GM19193 (cell line): ENCODE measurements around the gene TACO1.
A peak's percentile ranks its signal among the peaks of the same experiment; 100 is the strongest.

Experiments
- POLR2A ChIP-seq: IDR thresholded peaks from 4 replicates; pipeline ENCODE4 v1.6.1; 2011; ENCODE audit not compliant: insufficient read depth, insufficient read length; ENCODE audit errors: extremely low read depth

TACO1 gene

DNA sequence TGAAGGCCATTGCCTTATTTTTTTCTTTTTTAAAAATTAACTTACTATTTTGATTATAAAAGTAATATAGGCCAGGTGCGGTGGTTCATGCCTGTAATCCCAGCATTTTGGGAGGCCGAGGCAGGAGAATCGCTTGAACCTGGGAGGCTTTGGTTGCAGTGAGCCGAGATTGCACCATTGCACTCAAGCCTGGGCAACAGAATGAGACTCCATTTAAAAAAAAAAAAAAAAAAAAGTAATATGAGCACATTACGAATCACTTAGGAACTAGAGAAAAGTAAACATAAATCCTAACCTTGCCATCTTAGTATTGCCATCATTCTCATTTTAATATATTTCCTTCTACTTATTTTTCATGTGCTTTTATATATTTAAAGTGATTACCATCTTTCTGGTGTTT lies 12.9 kb upstream of the TACO1 start:
- no peak for TF ChIP-seq POLR2A

DNA sequence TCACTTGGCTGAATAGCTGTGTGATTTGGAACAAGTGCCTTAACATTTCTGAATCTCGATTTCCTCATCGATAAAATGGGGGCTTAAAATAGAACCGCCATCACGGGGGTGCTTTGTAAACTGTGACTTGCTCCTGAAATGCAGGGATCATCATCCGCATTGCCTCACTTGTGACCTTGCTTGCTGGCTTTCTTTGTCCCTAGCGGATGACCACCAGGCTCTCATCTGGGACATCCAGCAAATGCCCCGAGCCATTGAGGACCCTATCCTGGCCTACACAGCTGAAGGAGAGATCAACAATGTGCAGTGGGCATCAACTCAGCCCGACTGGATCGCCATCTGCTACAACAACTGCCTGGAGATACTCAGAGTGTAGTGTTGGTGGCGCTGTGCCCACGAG lies 11.9 kb upstream of the TACO1 start:
- no peak for TF ChIP-seq POLR2A

DNA sequence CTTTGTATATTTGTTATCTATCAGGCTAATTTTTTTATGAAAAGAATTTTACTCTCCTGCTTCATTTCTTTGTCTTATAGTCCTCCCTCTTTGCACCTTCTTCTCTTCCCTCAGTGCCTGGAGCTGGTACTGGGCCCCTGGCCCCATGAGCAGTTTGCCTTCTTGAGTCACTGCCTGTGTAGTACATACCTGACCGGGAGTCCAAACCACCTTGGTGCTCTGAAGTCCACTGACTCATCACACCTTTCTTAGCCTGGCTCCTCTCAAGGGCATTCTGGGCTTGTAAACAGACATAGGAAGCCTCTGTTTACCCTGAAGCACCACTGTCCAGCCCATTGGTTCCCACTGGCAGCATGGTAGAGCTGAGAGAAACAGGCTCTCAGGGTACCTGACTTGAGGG lies 11.0 kb upstream of the TACO1 start:
- TF ChIP-seq POLR2A, result no peak

DNA sequence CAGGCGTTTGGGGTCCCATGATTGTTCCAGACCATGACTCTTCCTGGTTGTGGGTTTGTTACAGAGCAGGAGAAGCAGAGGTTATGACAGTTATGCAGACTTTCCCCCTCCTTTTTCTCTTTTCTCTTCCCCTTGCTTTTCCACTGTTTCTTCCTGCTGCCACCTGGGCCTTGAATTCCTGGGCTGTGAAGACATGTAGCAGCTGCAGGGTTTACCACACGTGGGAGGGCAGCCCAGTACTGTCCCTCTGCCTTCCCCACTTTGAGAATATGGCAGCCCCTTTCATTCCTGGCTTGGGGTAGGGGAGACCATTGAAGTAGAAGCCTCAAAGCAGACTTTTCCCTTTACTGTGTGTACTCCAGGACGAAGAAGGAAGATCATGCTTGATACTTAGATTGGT lies 7.9 kb upstream of the TACO1 start:
- TF ChIP-seq POLR2A, result no peak

DNA sequence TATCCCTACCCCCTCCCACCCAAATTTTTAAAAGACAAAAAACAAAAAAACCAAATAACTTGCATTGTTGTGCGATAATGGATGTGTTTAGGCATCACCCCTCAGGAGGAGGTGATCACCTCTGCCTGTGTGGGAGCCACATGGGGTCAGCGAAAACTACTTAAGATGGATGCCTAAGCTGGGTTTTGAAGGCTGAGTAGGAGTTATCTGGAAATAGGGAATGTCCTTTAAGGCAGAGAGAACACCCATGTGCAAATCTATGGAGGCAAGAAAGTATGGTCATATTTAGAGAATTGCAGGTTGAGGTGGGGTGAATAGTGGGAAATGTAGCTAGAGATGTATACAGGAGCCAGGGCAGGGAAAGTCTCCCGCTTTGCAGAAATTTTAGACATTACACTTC lies 5.6 kb upstream of the TACO1 start:
- TF ChIP-seq POLR2A, result no peak

DNA sequence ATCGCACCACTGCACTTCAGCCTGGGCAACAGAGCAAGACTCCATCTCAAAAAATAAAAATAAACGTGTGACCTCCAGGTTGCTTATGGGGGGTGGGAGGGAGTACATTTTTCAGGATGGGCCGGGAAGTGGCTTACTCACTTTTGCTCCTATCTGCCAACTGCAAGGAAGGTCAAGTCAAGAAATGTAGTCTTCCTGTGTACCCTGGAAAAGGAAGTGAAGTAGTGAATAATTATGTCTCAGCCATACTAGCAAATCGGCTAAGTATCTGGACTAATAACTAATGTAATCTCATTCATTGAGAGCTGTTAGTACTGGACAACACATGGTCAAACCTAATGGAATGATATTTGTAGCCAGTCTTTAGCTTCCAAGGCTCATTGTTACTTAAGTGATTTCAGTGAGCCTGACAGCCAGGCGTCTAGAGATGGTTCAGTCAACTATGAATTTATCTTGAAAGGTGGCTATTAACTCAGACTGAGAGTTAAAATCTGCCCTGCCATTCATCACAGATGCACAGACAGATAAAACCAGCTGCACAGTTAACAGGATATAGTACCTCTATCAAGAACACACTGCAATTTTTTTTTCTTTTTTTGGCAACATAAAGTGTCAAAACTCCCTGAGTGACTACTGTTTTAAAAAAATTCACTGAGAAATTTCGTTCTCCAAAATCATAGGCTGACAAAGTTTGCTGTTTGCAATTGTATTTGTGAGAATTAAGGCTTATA lies 3.7 kb upstream of the TACO1 start:
- no peak for TF ChIP-seq POLR2A

DNA sequence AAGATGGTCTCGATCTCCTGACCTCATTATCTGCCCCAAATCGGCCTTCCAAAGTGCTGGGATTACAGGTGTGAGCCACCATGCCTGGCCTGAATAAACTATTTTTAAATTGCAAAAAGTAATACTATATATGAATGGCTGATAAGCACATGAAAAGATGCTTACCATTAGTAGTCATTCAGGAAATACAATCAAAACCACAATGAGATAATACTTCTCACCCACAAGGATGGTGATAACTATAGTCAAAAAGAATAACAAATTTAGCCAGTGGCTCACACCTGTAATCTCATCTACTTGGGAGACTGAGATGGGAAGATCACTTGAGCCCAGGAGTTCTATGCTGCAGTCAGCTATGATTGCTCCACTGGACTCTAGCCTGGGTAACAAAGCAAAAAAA lies 2.4 kb upstream of the TACO1 start:
- TF ChIP-seq POLR2A, result no peak

DNA sequence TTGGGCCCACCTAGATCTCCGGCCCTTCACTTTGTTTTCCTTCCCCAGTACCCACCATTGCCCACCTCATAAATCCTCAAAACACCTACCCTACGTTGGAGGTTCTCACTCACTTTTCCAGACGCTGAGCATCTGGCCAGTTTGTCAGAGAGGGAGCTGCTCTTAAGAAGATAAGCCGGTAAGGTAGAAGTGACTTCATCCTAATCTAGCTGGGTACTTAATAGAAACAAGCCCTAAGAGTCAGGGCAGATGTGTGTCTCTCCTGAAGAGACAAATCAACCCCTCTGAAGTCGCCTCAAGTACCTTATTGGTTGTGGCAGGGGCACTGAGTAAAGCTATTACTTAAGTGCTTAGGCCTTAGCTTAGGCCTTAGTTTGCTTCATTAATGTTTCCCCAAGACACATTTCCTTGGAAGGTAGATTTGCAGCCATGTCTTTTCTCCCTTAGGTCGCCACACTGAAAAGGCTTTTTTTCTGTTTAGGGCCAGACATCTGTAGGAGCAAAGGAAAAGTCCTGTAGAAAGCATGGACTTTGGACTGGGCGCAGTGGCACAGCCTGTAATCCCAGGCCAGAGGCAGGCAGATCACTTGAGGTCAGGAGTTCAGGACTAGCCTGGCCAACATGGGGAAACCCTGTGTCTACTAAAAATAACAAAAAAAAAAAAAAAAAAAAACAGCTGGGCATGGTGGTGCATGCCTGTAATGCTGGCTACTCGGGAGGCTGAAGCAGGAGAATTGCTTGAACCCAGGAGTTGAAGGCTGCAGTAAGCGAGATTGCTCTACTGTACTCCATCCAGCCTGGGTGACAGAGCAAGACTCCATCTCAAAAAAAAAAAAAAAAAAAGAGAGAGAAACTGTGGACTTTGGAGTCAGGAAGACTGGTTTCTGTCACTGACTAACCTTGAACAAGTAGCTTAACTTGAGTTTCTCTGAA lies 1.0 kb downstream of the TACO1 start:
- no peak for TF ChIP-seq POLR2A

DNA sequence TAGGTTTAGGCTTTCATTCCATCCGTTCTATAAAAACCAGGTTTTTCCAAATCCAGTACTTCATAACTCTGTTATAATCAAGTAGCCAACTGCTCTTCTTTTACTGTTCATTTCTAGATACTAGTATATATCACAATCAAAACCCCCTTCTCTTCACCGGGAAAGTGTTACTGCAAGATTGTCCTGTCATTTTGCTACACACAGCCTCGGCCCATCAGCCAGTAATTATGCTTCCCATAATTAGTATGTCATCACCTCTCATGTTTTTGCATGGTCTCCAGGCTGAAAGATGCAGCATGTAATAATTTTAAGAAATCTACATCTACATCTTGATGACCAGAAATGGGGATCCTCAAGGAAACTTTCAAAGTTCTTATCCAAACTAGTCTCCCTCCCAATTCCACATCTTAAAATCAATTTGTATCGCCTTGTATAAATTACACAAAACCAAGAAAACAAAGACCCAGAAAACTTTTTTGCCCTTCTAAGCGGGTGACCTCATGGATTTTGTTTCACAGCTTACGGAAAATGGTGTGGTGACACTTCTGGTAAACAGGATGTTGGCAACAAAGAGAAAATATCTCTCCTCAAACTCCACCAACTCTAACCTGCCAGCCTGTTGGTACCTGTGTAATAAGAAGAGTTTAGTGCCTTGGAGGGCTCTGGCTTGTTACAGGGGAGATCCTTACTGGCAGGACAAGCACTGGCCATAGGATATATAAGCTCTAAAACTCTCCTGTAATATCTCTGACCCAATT lies 9.3 kb downstream of the TACO1 start:
- TF ChIP-seq POLR2A, result no peak

DNA sequence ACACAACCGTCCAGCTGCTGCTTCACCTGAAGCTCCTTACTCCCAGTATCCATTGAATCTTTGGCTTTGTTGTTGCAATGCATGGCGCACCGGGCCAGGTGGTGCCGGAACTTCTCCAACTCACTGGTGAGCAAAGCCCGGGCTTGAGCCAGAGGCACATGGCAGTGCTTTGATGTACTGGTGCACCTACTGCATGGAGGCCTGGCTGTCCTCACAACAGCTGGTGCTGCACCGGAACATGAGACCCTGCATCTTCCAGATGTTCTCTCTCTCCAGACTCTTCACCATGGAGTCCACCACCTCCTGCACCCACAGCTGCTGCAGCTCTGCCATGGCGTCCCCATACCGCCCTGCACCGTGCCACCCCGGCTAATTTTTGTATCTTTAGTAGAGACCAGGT lies 10.2 kb downstream of the TACO1 start:
- no peak for TF ChIP-seq POLR2A

DNA sequence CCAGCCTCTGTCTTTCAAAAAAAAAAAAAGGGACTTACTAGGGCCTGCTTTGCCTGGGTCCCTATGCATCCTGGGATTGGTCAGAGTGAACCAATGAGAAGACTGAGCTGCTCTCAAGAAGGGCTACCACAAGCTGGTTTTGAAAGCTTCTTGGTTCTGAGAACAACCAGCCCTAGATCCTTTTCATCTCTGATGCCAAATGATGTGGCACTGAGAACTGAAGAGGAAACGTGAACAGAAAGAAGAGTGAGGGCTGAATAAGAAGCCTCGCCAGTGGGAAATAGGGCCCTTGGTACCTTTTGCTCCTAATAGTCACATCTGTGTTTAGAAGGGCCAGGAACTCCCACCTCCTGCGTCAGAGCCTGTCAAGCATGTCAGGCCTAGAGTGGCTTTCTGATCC lies 10.7 kb downstream of the TACO1 start:
- no peak for TF ChIP-seq POLR2A

DNA sequence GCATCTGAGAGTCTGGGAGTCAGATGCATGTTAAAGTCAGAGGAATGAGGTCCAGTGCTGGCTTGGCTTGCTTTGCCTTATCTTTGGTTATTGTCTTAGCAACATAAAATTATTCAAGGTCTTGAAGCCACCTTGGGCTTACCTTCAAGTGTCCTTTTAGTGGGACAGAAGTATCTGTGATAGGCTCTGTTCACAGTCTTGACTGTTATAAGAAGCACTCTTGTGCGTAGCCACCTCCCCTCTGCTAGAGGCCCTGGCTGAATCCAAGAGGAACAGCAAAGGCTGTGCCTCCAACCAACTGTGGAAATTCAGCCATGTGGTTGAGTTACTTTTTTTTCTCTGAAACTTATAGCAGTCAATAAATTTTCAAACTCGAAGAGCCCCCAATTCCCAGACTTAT lies 13.0 kb downstream of the TACO1 start:
- TF ChIP-seq POLR2A, result no peak

DNA sequence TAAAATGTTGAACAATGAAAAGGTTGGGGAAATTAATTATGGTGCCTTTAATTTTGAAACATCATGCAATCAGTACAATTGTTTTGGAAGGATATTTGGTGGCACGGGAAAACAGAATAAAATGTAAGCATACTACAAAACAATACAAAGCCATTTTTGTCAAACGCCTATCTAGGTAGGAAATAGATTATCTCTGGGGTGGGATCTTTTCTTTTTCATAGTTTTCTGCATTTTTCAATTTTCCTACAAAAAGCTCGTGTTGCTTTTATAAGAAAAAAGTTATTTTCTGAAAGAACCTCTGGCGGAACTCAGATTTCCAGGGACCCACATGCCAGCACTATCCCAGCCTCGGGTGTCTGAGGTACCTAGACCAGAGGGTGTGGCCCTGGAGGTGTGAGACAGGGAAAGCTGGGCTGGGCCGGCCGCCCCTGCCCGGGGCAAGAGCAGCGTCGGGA lies 20.6 kb downstream of the TACO1 start:
- TF ChIP-seq POLR2A, result no peak

DNA sequence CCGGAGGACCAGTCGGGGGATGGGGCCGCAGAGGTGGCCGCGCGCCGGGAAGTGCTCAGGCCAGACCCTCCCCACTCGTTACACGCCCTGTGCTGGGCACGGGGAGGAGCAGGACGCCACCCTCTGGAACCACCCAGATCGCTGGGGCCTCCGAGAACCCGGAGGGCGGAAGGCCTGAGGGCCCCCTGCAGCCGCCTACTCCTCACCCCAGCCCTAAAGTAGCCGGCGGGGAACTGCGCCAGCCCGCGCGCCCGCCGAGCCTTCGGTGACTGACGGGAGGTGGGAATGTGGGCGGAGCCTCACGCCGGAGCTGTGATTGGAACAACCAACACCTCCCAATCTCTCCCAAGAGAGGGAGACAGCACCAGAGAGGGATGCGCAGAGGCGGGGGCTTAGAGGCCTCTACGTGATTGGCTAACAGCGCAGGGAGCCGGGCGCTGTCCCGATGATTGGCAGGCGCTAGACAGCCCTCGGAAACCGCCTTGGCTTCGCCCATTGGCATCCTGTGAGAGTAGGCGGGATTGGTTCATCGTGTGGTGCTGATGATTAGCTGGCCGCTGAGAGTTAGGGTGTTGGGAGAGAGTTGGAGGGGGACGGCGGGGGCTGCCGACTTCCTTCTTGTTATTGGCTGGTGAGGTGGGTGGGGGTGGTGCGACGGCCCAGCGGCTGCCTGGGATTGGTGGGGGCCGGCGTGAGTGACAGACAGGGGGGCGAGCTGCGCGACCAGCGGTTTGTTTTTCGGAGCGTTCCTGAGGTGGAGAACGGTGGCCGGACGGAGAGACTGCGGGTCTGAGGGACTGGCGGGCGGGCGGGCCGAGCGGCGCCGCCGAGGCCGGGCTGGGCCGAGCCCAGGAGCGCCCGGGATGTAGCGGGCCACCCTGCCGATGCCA lies 21.2 kb downstream of the TACO1 start, which contains the start of gene MAP3K3:
TSS of gene MAP3K3 (plus strand) at position 734 of the 890 bp plus-strand sequence. CDS start 343 bp downstream, outside the sequence.
- peak; percentile 92 for TF ChIP-seq POLR2A

DNA sequence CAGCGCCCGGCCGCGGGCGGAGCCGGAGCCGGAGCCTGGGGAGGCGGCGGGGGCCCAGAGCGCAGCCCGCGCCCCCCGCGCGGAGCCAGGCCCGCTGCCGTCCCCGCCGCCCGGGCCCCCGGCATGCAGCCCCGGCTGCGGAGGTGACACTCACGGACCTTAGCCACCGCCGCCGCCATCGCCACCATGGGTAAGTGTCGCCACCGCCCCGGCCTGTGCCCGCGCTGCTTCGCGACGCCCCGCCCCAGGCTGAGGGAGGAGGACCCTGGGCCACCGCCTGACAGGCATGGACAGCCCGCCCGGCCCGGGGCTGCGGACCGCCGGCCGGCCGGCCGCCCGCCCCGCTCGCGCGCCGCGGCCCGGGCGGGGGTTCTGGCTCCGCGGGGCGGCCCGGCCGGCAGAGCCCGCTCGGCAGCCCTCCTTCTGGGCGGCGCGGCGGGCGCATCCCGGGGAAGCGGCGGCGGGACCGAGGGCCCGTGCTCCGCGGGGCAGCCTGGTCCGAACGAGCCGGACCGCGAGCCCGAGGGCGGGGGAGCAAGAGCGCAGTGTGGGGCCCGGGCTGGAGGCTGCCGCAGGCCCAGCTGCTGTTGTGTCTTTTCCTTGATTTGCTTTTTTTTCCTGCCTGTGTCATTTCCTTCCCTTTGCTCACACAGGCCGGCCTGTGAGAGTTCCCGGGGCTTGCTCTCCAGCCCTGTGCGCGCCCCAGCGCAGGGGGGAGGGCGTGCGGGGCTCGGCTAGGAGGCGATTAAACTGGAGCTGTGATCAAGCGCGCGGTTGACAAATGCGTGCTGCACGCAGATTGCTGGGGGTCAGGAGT lies 22.1 kb downstream of the TACO1 start:
- no peak for TF ChIP-seq POLR2A
